Loucy (cell line): Measurements from ENCODE around the gene SPINT1.

Experiments
- CTCF ChIP-seq: fragments of 200-600 bp; sonication (generic); conservative IDR thresholded peaks from 2 replicates; pipeline ENCODE4 v1.5.1; 2014; ENCODE audit warnings: mild to moderate bottlenecking, antibody characterized with exemption, low read length
- EZH2phosphoT487 ChIP-seq: fragments of 200-600 bp; IDR thresholded peaks from 2 replicates; pipeline ENCODE4 v1.6.1; 2018; ENCODE audit warnings: antibody characterized with exemption, mild to moderate bottlenecking, moderate library complexity, borderline replicate concordance

GRCh38 chr15:40838756-40839155 is 5.1 kb upstream of the SPINT1 start:
- no peak for TF ChIP-seq CTCF
- no peak for TF ChIP-seq EZH2phosphoT487
